Spleen (tissue), 7 donors: ENCODE data around the gene CCSAP.

ENCODE experiments used
- CTCF ChIP-seq, 11 experiments: fragments of 200-600 bp in 7 of 11; fragments of 450-650 bp in 4 of 11; sonication (generic) in 4 of 11; IDR thresholded peaks in 8 of 11; conservative IDR thresholded peaks in 3 of 11; 1 replicate in 7 of 11; 2 replicates in 4 of 11; pipeline versions ENCODE4 v1.4.0 to v1.8.0; 2016 to 2021; ENCODE audit warnings: antibody characterized with exemption in 11 of 11, inconsistent platforms in 4 of 11, mild to moderate bottlenecking in 1 of 11
- POLR2AphosphoS5 ChIP-seq, 3 donors: sonication (generic); formaldehyde crosslinking; IDR thresholded peaks; one replicate each; pipeline ENCODE4 v1.5.1; 2017; ENCODE audit warnings: antibody characterized with exemption in 3 of 3
- donor health status: DM: no; HTN: no; CAD: no; lungs with moderate emphysema.
- donor health status: DM: no; HTN: no; CAD: no.
- donor health status: DM: no; HTN: no; CAD: no.

GRCh38 chr1:229318056-229318455 lies 24.8 kb downstream of the CCSAP start:
- no peak for TF ChIP-seq CTCF (IDR thresholded peaks at IDR 0.05 in 8 of 11, conservative IDR thresholded peaks at IDR 0.05 in 3 of 11)
- TF ChIP-seq POLR2AphosphoS5 (IDR thresholded peaks at IDR 0.05): no peak
